A673 (cell line): Measurements from ENCODE around the gene CST8. TPM values are rescaled to one million over a fixed set of nuclear protein-coding genes. Genes with fewer than 3 reads are reported as not detected.

Source experiments
- BruUV-seq: library from RNA; stranded (reverse); fragments of 400-500 nt; replicated peaks from 2 replicates; lab custom pipeline; 2021; lab: Mats Ljungman, UMichigan
- CTCF ChIA-PET: fragments of 300-600 bp; sonication (Branson Sonifier 250); formaldehyde crosslinking; loops from one replicate; lab custom pipeline; 2022; ENCODE audit warnings: antibody characterized with exemption; lab: Charles Lee
- POLR2A ChIA-PET: fragments of 300-600 bp; sonication (Branson Sonifier 250); formaldehyde crosslinking; loops from one replicate; lab custom pipeline; 2022; ENCODE audit warnings: antibody characterized with exemption; ENCODE audit not compliant: low non-redundant PET; lab: Charles Lee
- DNase-seq: peaks from one replicate; pipeline ENCODE4 v3.0.0-alpha.2; 2015; ENCODE audit warnings: low spot score
- H3K27ac ChIP-seq: fragments of 200-600 bp; sonication (generic); 2 replicates; pipeline ENCODE4 v1.5.1; 2016; ENCODE audit warnings: mixed run types, low read depth, mild to moderate bottlenecking, mixed read lengths, antibody characterized with exemption, low read length; ENCODE audit not compliant: poor library complexity, severe bottlenecking
- H3K27me3 ChIP-seq: fragments of 200-600 bp; sonication (generic); replicated peaks from 2 replicates; pipeline ENCODE4 v1.6.1; 2017; ENCODE audit warnings: mixed run types, low read depth, mild to moderate bottlenecking, mixed read lengths, antibody characterized with exemption, low read length; ENCODE audit not compliant: insufficient read depth, poor library complexity
- H3K36me3 ChIP-seq: fragments of 200-600 bp; sonication (generic); 2 replicates; pipeline ENCODE4 v1.6.1; 2016; ENCODE audit warnings: mixed run types, mild to moderate bottlenecking, mixed read lengths, antibody characterized with exemption, low read length; ENCODE audit not compliant: insufficient read depth, poor library complexity, severe bottlenecking
- H3K4me1 ChIP-seq: fragments of 200-600 bp; sonication (generic); 2 replicates; pipeline ENCODE4 v1.6.1; 2017; ENCODE audit warnings: mixed run types, mild to moderate bottlenecking, mixed read lengths, antibody characterized with exemption, low read length; ENCODE audit not compliant: insufficient read depth, poor library complexity, severe bottlenecking
- H3K4me3 ChIP-seq: fragments of 200-600 bp; sonication (generic); 2 replicates; pipeline ENCODE4 v1.5.1; 2016; ENCODE audit warnings: low read depth, mixed run types, mild to moderate bottlenecking, mixed read lengths, low read length; ENCODE audit not compliant: poor library complexity, severe bottlenecking
- H3K9me3 ChIP-seq: fragments of 200-600 bp; sonication (generic); 2 replicates; pipeline ENCODE4 v1.6.1; 2016; ENCODE audit warnings: mixed run types, low read depth, mild to moderate bottlenecking, mixed read lengths, antibody characterized with exemption, low read length; ENCODE audit not compliant: poor library complexity, severe bottlenecking
- CTCF ChIP-seq: fragments of 300-800, 200-600 bp; sonication (generic); conservative IDR thresholded peaks from 2 replicates; pipeline ENCODE4 v1.5.1; 2017; ENCODE audit warnings: low read depth, mild to moderate bottlenecking, antibody characterized with exemption, low read length, moderate library complexity, mixed read lengths
- EZH2 ChIP-seq: fragments of 200-600 bp; sonication (generic); IDR thresholded peaks from 2 replicates; pipeline ENCODE4 v1.6.1; 2017; ENCODE audit warnings: borderline replicate concordance, low read depth, mild to moderate bottlenecking, mixed read lengths, antibody characterized with exemption, low read length; ENCODE audit not compliant: poor library complexity, severe bottlenecking
- intact Hi-C: fragments of 100-400 bp; cut with micrococcal nuclease; formaldehyde crosslinking; loops from one replicate; pipeline ENCODE4 v1.10.0; 2022; ENCODE audit not compliant: unreplicated experiment
- total RNA-seq: library from RNA; stranded (reverse); gene quantifications from 2 replicates; pipeline ENCODE4 v1.2.3, GENCODE V29; 2021

Gene CST8
- total RNA-seq, 1 experiment from 2014 or later = not detected

GRCh38 chr20:23451956-23452487 lies 38.9 kb upstream of the CST8 start:
- no peaks in the 10 kb centered on the region for H3K27me3 ChIP-seq
- no peaks in the 10 kb centered on the region for H3K4me1 ChIP-seq
- ChIA-PET POLR2A (no interaction called here), CTCF (no interaction called here)
- intact Hi-C loops = no loop called here
- no peak overlapping the region for H3K4me3 ChIP-seq
- H3K9me3 ChIP-seq = no peaks in the 10 kb centered on the region
- DNase-seq = no peak
- H3K27ac ChIP-seq = no peak overlapping the region
- BruUV-seq = no TSS peak
- no peaks in the 10 kb centered on the region for H3K36me3 ChIP-seq
- no peak for TF ChIP-seq CTCF
- TF ChIP-seq EZH2 = no peak

DNA sequence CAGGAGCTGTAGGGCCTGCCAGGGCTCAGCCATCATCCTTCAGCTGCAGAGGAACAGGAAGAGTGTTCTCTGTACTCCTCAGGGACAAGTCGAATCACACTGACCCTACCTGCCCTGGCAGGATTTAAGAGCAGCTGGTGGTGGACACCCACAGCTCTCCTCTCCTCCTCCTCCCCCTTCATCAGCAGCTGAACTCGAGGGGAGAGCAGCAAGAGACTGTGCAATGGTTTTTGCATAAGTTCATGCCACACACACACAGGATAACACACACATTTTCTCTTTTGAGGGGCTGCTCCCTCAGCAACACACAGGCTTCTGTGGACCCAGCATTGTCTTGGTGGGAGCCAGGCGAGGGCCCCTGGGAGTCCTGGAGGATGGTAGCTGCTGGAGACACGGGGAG lies 38.1 kb upstream of the CST8 start, which contains the start of gene CST11:
Gene CST11, minus strand, starts transcription at position 101 of the 400 bp plus-strand sequence. Its CDS starts 65 bp downstream, at position 36.
- H3K4me1 ChIP-seq = no peaks in the 10 kb centered on the region
- ChIA-PET POLR2A (no interaction called here), CTCF (no interaction called here)
- TF ChIP-seq CTCF (no peak), EZH2 (no peak)
- intact Hi-C loops = no loop called here
- no peaks in the 10 kb centered on the region for H3K27me3 ChIP-seq
- no TSS peak for BruUV-seq
- no peak for DNase-seq
- no peaks in the 10 kb centered on the region for H3K36me3 ChIP-seq
- H3K27ac ChIP-seq = no peak within 1 kb of the TSS
- no peaks in the 10 kb centered on the region for H3K9me3 ChIP-seq
- H3K4me3 ChIP-seq = no peak within 1 kb of the TSS

DNA sequence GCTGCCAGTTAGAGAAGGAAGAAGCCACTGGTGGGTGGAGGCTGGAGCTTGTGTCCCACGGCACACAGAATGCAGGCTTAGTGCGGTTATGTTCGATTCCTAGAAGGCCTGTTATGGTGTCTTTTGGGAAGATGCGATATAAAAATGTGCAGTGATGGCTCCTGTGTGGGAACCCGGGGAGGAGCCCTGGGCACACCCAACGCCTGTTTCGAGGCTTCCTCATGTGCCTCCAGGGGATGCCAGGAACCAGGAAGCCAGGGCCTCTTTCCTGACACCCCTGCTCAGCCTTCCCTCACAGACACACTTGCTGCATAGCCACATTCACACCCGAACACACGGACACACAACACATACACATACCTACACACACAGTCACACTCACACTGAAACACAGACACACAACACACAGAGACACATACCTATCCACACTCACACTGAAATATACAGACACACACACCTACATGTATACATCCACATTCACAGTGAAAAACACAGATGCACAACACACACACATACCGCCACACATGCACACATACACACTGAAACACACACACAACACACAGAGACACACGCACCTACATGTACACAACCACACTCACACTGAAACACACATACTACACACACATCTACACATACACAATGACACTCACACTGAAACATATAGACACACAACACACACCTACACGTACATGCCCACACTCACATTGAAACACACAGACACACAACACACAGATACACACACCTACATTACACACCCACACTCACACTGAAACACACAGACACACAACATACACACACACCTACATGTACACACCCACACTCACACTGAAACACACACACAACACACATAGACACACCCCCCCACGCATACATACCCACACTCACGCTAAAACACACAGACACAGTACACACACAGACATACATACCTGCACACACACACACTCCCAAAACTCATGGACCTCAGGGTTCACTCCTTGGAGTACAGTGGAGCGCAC lies 37.1 kb upstream of the CST8 start:
- ChIA-PET POLR2A (no interaction called here), CTCF (no interaction called here)
- no peak overlapping the region for H3K4me3 ChIP-seq
- no peaks in the 10 kb centered on the region for H3K27me3 ChIP-seq
- intact Hi-C loops = no loop called here
- BruUV-seq = no TSS peak
- no peak for DNase-seq
- no peaks in the 10 kb centered on the region for H3K9me3 ChIP-seq
- no peak overlapping the region for H3K27ac ChIP-seq
- H3K4me1 ChIP-seq = no peaks in the 10 kb centered on the region
- H3K36me3 ChIP-seq = no peaks in the 10 kb centered on the region
- no peak for TF ChIP-seq CTCF
- TF ChIP-seq EZH2 = no peak
